GM12865 (cell line): ENCODE measurements around the gene USF2.
A peak's percentile ranks its signal among the peaks of the same experiment; 100 is the strongest.

ENCODE experiments used
- DNase-seq: peaks from one replicate; pipeline ENCODE4 v3.0.0; 2010; ENCODE audit warnings: low read depth
- H3K4me3 ChIP-seq: 2 replicates; pipeline ENCODE4 v1.5.1; 2011; ENCODE audit warnings: mild to moderate bottlenecking, low read depth, low read length, control low read depth
- CTCF ChIP-seq: IDR thresholded peaks from 2 replicates; pipeline ENCODE4 v1.5.1; 2011; ENCODE audit warnings: low read length, control low read depth, low read depth, inconsistent platforms; ENCODE audit not compliant: insufficient read depth; ENCODE audit errors: missing control alignments

Gene USF2

DNA sequence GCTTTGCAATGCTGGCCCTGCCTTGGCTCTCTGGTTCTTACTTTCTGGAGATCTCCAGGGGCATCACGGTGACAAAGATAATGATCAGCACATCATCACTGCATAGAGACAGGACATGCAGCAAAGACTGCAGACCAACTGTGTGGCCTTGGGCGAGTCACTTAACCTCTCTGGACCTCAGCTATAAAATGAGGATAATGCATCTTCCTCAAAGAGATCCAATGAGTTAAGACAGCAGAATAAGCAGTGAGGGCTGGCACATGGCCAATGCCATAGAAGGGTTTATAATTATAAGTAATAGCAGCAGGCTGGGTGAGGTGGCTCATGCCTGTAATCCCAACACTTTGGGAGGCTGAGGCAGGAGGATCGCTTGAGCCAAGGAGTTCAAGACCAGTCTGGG, 25.6 kb downstream of the USF2 start:
- no peak for DNase-seq
- no peak overlapping the region for H3K4me3 ChIP-seq
- TF ChIP-seq CTCF, result no peak

DNA sequence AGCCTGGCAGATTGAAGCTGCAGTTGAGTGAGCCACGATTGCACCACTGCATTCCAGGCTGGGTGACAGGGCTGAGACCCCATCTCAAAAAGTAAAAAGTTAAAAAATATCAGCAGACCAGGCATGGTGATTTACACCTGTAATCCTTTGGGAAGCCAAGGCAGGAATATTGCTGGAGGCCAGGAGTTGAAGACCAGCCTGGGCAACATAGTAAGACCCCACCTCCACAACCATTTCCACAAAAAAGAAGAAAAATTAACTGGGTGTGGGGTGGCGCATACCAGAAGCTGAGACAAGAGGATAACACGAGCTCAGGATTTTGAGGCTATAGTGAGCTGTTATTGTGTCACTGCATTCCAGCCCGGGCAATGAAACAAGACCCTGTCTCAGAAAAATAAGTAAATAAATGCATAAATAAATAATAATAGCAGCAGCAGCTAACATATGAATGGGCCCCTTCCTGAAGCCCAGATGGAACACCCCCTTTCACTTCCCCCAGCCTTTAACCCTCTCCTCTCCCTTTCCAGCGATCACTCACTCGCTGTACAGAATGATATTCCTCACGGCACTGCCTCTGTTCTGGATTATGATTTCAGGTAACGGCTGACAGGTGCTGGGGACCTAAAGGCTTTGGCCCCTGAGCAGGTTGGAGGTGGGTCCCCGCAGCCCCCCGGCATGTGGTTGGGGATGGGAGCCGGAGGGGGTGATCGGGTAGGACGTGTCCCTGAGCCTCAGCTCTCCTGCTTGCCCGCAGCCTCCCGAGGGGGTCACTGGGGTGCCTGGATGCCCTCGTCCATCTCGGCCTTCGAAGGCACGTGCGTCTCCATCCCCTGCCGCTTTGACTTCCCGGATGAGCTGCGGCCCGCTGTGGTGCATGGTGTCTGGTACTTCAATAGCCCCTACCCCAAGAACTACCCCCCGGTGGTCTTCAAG, 26.4 kb downstream of the USF2 start:
- no peak overlapping the region for H3K4me3 ChIP-seq
- TF ChIP-seq CTCF, result no peak
- DNase-seq, result no peak

GRCh38 chr19:35295792-35296462, 27.2 kb downstream of the USF2 start:
- TF ChIP-seq CTCF, result no peak
- DNase-seq, result peak; percentile 62
- H3K4me3 ChIP-seq, result no peak overlapping the region

DNA sequence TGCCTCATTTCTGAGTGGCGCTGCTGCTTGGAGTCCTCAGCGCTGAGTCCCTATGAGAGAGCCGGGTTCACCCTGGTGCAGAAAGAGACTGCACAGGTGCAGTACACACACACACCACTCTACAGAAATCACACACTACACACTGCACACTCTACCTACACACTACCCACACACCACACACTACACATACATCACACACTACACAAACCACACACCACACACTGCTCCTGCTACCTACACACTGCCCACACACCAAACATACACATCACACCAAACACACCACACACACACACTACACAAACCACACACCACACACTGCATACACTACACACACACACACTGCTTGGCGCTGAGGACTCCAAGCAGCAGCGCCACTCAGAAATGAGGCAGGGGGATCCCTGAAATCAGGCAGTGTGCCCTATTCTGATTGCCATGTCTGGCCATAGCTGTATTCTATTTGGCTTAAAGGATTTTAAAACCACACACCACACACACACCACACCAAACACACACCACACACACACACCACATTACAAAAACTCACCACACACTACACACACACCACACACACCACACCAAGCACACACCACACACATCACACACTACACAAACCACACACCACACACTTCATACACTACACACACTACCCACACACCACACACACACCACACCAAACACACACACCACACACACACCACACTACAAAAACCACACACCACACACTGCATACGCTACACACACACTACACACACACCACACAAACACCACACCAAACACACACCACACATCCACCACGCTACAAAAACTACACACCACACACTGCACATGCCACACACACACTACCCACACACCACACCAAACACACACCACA, 28.1 kb downstream of the USF2 start:
- no peak for DNase-seq
- no peak overlapping the region for H3K4me3 ChIP-seq
- TF ChIP-seq CTCF, result no peak

GRCh38 chr19:35297515-35297848, 28.7 kb downstream of the USF2 start:
- no peak for TF ChIP-seq CTCF
- H3K4me3 ChIP-seq, result no peak overlapping the region
- no peak for DNase-seq

DNA sequence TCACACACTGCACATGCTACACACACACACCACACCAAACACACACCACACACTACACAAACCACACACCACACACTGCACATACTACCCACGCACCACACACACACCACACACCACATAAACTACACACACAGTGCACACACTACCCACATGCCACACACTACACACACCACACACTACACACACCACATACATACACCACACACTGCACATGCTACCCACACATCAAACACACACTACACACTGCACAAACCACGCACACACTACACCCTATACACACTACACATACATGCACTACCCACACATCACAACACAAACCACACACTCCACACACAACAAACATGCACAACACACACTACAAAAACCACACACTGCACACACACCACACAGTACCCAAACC, 29.2 kb downstream of the USF2 start:
- no peak for DNase-seq
- TF ChIP-seq CTCF, result no peak
- H3K4me3 ChIP-seq, result no peak overlapping the region
